H1 (cell line): Measurements from ENCODE around the gene ANKFN1. TPM values are rescaled to one million over a fixed set of nuclear protein-coding genes. Genes with fewer than 3 reads are reported as not detected.

Source experiments
- CTCF ChIA-PET: fragments of 300-600 bp; sonication (Branson Sonifier 250); formaldehyde crosslinking; loops from one replicate; lab custom pipeline; 2021; ENCODE audit not compliant: partially characterized antibody; lab: Charles Lee
- POLR2A ChIA-PET: fragments of 300-600 bp; sonication (Branson Sonifier 250); formaldehyde crosslinking; loops from one replicate; lab custom pipeline; 2021; ENCODE audit warnings: inconsistent platforms; ENCODE audit not compliant: partially characterized antibody; lab: Charles Lee
- DNase-seq, 2 experiments: peaks; one replicate each; pipeline versions ENCODE4 v3.0.0 to v3.0.0-alpha.2; 2010 to 2022; ENCODE audit warnings: low spot score in 2 of 2, low read depth in 1 of 2, mixed read lengths in 1 of 2
- FAIRE-seq: peaks from 2 replicates; lab custom pipeline; 2011; peaks lifted over from hg19 to GRCh38; lab: Jason Lieb, UNC
- H2AFZ ChIP-seq: 2 replicates; pipeline ENCODE4 v1.8.1; 2012; ENCODE audit warnings: low read length, inconsistent platforms
- H2AK5ac ChIP-seq: 2 replicates; pipeline ENCODE4 v1.6.1; 2013; ENCODE audit warnings: low read depth, low read length
- H2BK120ac ChIP-seq: replicated peaks from 2 replicates; pipeline ENCODE3; 2013; ENCODE audit warnings: low read depth, low read length, inconsistent platforms
- H2BK12ac ChIP-seq: 2 replicates; pipeline ENCODE4 v1.6.1; 2013; ENCODE audit warnings: low read depth, low read length
- H2BK15ac ChIP-seq: 2 replicates; pipeline ENCODE4 v1.6.1; 2013; ENCODE audit warnings: low read length
- H2BK20ac ChIP-seq: 2 replicates; pipeline ENCODE4 v1.6.1; 2013; ENCODE audit warnings: low read length
- H2BK5ac ChIP-seq: 2 replicates; pipeline ENCODE4 v1.6.1; 2013; ENCODE audit warnings: low read depth, low read length
- H3K14ac ChIP-seq: 2 replicates; pipeline ENCODE4 v1.6.1; 2013; ENCODE audit warnings: inconsistent platforms; ENCODE audit not compliant: insufficient read length
- H3K18ac ChIP-seq: 2 replicates; pipeline ENCODE4 v1.6.1; 2013; ENCODE audit warnings: low read length; ENCODE audit errors: extremely low read depth
- H3K23ac ChIP-seq: 2 replicates; pipeline ENCODE4 v1.6.1; 2013; ENCODE audit warnings: inconsistent platforms; ENCODE audit not compliant: insufficient read length
- H3K23me2 ChIP-seq: 2 replicates; pipeline ENCODE4 v1.6.1; 2013; ENCODE audit warnings: low read depth, low read length
- H3K27ac ChIP-seq: 2 replicates; pipeline ENCODE4 v1.6.1; 2011; ENCODE audit warnings: low read depth, low read length, inconsistent platforms
- H3K27me3 ChIP-seq, 4 experiments: replicated peaks in 1 of 4; 1 replicate in 1 of 4; 2 replicates in 3 of 4; pipeline versions ENCODE4 v1.6.1 to v1.8.1; 2011 to 2013; ENCODE audit warnings: low read length in 3 of 4, mild to moderate bottlenecking in 3 of 4, inconsistent platforms in 2 of 4, mixed read lengths in 2 of 4, moderate library complexity in 1 of 4; ENCODE audit not compliant: control insufficient read depth in 3 of 4, insufficient read depth in 3 of 4; ENCODE audit errors: extremely low read depth in 1 of 4
- H3K36me3 ChIP-seq, 4 experiments: 2 replicates each; pipeline versions ENCODE4 v1.6.1 to v1.8.1; 2011 to 2013; ENCODE audit warnings: mild to moderate bottlenecking in 4 of 4, low read length in 3 of 4, moderate library complexity in 2 of 4, control low read depth in 1 of 4, inconsistent platforms in 1 of 4; ENCODE audit not compliant: insufficient read depth in 4 of 4, control insufficient read depth in 2 of 4
- H3K4ac ChIP-seq: replicated peaks from 2 replicates; pipeline ENCODE3; 2013; ENCODE audit warnings: low read length, low read depth, mixed read lengths, inconsistent platforms; ENCODE audit not compliant: insufficient read length
- H3K4me1 ChIP-seq, 4 experiments: replicated peaks in 1 of 4; 1 replicate in 1 of 4; 2 replicates in 3 of 4; pipeline versions ENCODE4 v1.6.1 to v1.8.1; 2011 to 2013; ENCODE audit warnings: low read length in 3 of 4, inconsistent platforms in 2 of 4, mixed read lengths in 1 of 4; ENCODE audit not compliant: insufficient read depth in 4 of 4, control insufficient read depth in 3 of 4
- H3K4me2 ChIP-seq, 2 experiments: 2 replicates each; pipeline versions ENCODE4 v1.6.1 to v1.8.1; 2011 to 2013; ENCODE audit warnings: low read depth in 2 of 2, low read length in 2 of 2, control low read depth in 1 of 2, inconsistent platforms in 1 of 2, mild to moderate bottlenecking in 1 of 2; ENCODE audit not compliant: insufficient read depth in 1 of 2
- H3K4me3 ChIP-seq, 4 experiments: fragments of 200-600, 300-600 bp in 1 of 4; sonication (generic), shearing (Covaris generic), sonication (Bioruptor Twin) in 1 of 4; 2 replicates each; pipeline versions ENCODE4 v1.5.1 to v1.8.1; 2011 to 2016; ENCODE audit warnings: low read length in 4 of 4, low read depth in 3 of 4, control low read depth in 2 of 4, inconsistent platforms in 2 of 4, mild to moderate bottlenecking in 2 of 4, mixed read lengths in 1 of 4, moderate library complexity in 1 of 4; ENCODE audit not compliant: insufficient read depth in 2 of 4; ENCODE audit errors: extremely low read depth in 1 of 4
- H3K56ac ChIP-seq: replicated peaks from 2 replicates; pipeline ENCODE3; 2013; ENCODE audit warnings: low read depth, mild to moderate bottlenecking, mixed read lengths, low read length, inconsistent platforms; ENCODE audit not compliant: insufficient read length
- H3K79me1 ChIP-seq: 2 replicates; pipeline ENCODE4 v1.6.1; 2013; ENCODE audit warnings: low read depth, low read length, control low read depth
- H3K79me2 ChIP-seq, 2 experiments: 2 replicates each; pipeline versions ENCODE4 v1.6.1 to v1.8.1; 2012 to 2013; ENCODE audit warnings: low read length in 2 of 2, mild to moderate bottlenecking in 2 of 2, inconsistent platforms in 1 of 2; ENCODE audit not compliant: insufficient read depth in 2 of 2, control insufficient read depth in 1 of 2
- H3K9ac ChIP-seq, 4 experiments: replicated peaks in 1 of 4; 1 replicate in 1 of 4; 2 replicates in 3 of 4; pipeline versions ENCODE4 v1.6.1 to v1.8.1; 2011 to 2013; ENCODE audit warnings: low read depth in 3 of 4, low read length in 3 of 4, control low read depth in 2 of 4, mild to moderate bottlenecking in 2 of 4, moderate library complexity in 2 of 4, inconsistent platforms in 1 of 4; ENCODE audit errors: extremely low read depth in 1 of 4
- H3K9me3 ChIP-seq, 2 experiments: 2 replicates each; pipeline versions ENCODE4 v1.6.1 to v1.8.1; 2012 to 2013; ENCODE audit warnings: mild to moderate bottlenecking in 2 of 2, moderate library complexity in 2 of 2, control low read depth in 1 of 2, inconsistent platforms in 1 of 2, low read depth in 1 of 2, low read length in 1 of 2, mixed read lengths in 1 of 2; ENCODE audit not compliant: insufficient read depth in 2 of 2
- H4K20me1 ChIP-seq, 2 experiments: replicated peaks in 1 of 2; 2 replicates each; pipeline versions ENCODE3 to v1.8.1; 2011 to 2013; ENCODE audit warnings: inconsistent platforms in 2 of 2, low read length in 2 of 2, mild to moderate bottlenecking in 1 of 2; ENCODE audit not compliant: insufficient read depth in 2 of 2, control insufficient read depth in 1 of 2
- H4K5ac ChIP-seq: 2 replicates; pipeline ENCODE4 v1.6.1; 2013; ENCODE audit warnings: low read length, low read depth, mixed read lengths, inconsistent platforms; ENCODE audit not compliant: insufficient read length
- H4K8ac ChIP-seq: 2 replicates; pipeline ENCODE4 v1.8.0; 2013; ENCODE audit warnings: mild to moderate bottlenecking, moderate library complexity, low read length, inconsistent platforms; ENCODE audit not compliant: insufficient read depth; ENCODE audit errors: extremely low read depth
- H4K91ac ChIP-seq: replicated peaks from 2 replicates; pipeline ENCODE3; 2013; ENCODE audit warnings: low read length, mixed read lengths, inconsistent platforms; ENCODE audit not compliant: insufficient read length
- BRCA1 ChIP-seq: IDR thresholded peaks from 2 replicates; pipeline ENCODE4 v1.6.1; 2012; ENCODE audit warnings: low read depth, low read length, improper control_type of control experiment
- KDM5A ChIP-seq: fragments of 200-600 bp; IDR thresholded peaks from 2 replicates; pipeline ENCODE4 v1.7.1; 2012; ENCODE audit warnings: mild to moderate bottlenecking, low read length, inconsistent platforms, mixed read lengths
- RFX5 ChIP-seq: IDR thresholded peaks from 2 replicates; pipeline ENCODE4 v1.6.1; 2011; ENCODE audit warnings: low read depth, low read length, improper control_type of control experiment, borderline replicate concordance
- SIX5 ChIP-seq: IDR thresholded peaks from 2 replicates; pipeline ENCODE4 v1.6.1; 2011; ENCODE audit warnings: mild to moderate bottlenecking, low read depth, low read length
- SP1 ChIP-seq: IDR thresholded peaks from 2 replicates; pipeline ENCODE4 v1.6.1; 2011; ENCODE audit warnings: low read depth, low read length
- TAF1 ChIP-seq: IDR thresholded peaks from 2 replicates; pipeline ENCODE4 v1.6.1; 2011; ENCODE audit warnings: mild to moderate bottlenecking, low read depth, low read length
- TAF7 ChIP-seq: optimal IDR thresholded peaks from 2 replicates; pipeline ENCODE3; 2011; ENCODE audit warnings: low read depth, mild to moderate bottlenecking, inconsistent platforms, low read length, moderate library complexity, borderline replicate concordance
- WGBS, 2 experiments: shearing (Covaris generic) in 1 of 2; methylation state at CpG; one replicate each; pipeline versions ENCODE4 v1.1.6 to v1.1.7; 2013 to 2015; ENCODE audit warnings: low lambda C conversion rate in 2 of 2, mixed read lengths in 2 of 2, inconsistent platforms in 1 of 2, low coverage in 1 of 2, missing lambda C conversion rate in 1 of 2; ENCODE audit not compliant: insufficient replicate concordance in 2 of 2, insufficient coverage in 1 of 2, insufficient read length in 1 of 2; ENCODE audit errors: extremely low coverage in 1 of 2, missing lambda C conversion rate in 1 of 2; 5-methylcytosine and 5-hydroxymethylcytosine counted together
- polyA plus RNA-seq, 7 experiments: library from polyadenylated mRNA; depleted of rRNA in 3 of 7; stranded (reverse) in 5 of 7; unstranded in 2 of 7; fragments of >200 nt in 5 of 7; fragments of 200-250 nt in 2 of 7; gene quantifications; 1 replicate in 5 of 7; 2 replicates in 1 of 7; 4 replicates in 1 of 7; pipeline versions ENCODE4 v1.2.1 to v1.2.3, GENCODE V29; 2011 to 2013; ENCODE audit warnings: missing spikeins in 2 of 7, mixed read lengths in 2 of 7
- total RNA-seq: library from RNA; stranded (reverse); fragmentation: NEBNext Ultra II Directional; extraction: Animal tissue kit (Norgen Biotek cat#: 25700); gene quantifications from 2 replicates; pipeline ENCODE4 v1.2.1, GENCODE V29; 2021
- TF ChIP-seq, protein P1 (sequence below): IDR thresholded peaks from 2 replicates; pipeline ENCODE4 v1.6.1; 2012; ENCODE audit warnings: inconsistent platforms

Gene ANKFN1
- total and polyA plus RNA-seq, 2 of the 8 experiments (the other 6 are each of a cell fraction or from before 2014, with no cell fraction given), result not detected

DNA sequence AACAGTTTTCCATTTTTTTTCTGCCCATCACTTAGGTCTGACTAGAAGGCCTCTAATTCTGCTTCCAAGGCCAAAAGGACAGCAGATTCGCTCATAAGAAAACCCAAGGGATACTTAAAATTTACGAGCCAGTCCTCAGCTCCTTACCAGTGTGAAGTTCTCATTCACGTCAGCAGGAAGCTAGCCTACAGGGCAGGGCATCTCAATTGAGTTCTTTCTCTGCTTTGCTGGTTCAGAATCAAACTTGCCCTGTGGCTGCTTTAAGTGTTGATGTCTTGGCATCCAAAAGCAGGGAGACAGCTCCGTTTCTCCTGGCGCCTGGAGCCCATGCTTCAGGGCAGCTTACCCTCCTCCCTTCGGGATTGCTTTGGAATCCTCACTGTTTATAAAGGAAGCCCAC, 136.0 kb downstream of the ANKFN1 start:
- H2BK20ac ChIP-seq, result no peak overlapping the region
- no peak overlapping the region for H3K4me3 ChIP-seq
- TF ChIP-seq KDM5A, result no peak
- TF ChIP-seq TAF7, result no peak
- TF ChIP-seq SIX5, result no peak
- TF ChIP-seq, protein P1, sequence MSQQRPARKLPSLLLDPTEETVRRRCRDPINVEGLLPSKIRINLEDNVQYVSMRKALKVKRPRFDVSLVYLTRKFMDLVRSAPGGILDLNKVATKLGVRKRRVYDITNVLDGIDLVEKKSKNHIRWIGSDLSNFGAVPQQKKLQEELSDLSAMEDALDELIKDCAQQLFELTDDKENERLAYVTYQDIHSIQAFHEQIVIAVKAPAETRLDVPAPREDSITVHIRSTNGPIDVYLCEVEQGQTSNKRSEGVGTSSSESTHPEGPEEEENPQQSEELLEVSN, result no peak
- no peak for TF ChIP-seq RFX5
- no peak for TF ChIP-seq BRCA1
- no peak for TF ChIP-seq SP1
- TF ChIP-seq TAF1, result no peak
- no peaks in the 10 kb centered on the region for H3K9me3 ChIP-seq
- FAIRE-seq (no peak), DNase-seq (no peak)
- no peaks in the 10 kb centered on the region for H3K23me2 ChIP-seq
- no peaks in the 10 kb centered on the region for H3K4me1 ChIP-seq
- ChIA-PET CTCF (interaction anchor here (1.1 to 1.5 kb wide), 4 partner anchors 10 to 175 kb away, joined by 3 to 4 read pairs (median 4); no protein-coding TSS in a partner anchor), POLR2A (no interaction called here)
- no peaks in the 10 kb centered on the region for H4K20me1 ChIP-seq
- H3K4ac ChIP-seq, result no peak overlapping the region
- H4K8ac ChIP-seq, result no peak overlapping the region
- no peak overlapping the region; the same call in 1 of the 2 replicates for H2AFZ ChIP-seq
- no peak overlapping the region for H3K4me2 ChIP-seq
- no peak overlapping the region for H3K27ac ChIP-seq
- no peaks in the 10 kb centered on the region for H3K27me3 ChIP-seq
- no peak overlapping the region for H2BK120ac ChIP-seq
- no peak overlapping the region for H3K14ac ChIP-seq
- H3K23ac ChIP-seq, result no peak overlapping the region
- no peaks in the 10 kb centered on the region for H3K36me3 ChIP-seq
- no peak overlapping the region for H4K5ac ChIP-seq
- H2BK15ac ChIP-seq, result no peak overlapping the region
- H2BK5ac ChIP-seq, result no peak overlapping the region
- H4K91ac ChIP-seq, result no peak overlapping the region
- no peak overlapping the region for H2BK12ac ChIP-seq
- no peak overlapping the region for H3K9ac ChIP-seq
- no peak overlapping the region for H2AK5ac ChIP-seq
- no peaks in the 10 kb centered on the region for H3K79me1 ChIP-seq
- H3K56ac ChIP-seq, result no peak overlapping the region
- 91% methylated on average over 6 of the region's 6 CpGs; no CpG with 5 or more reads in 1 of the 2 experiments for WGBS, 2 experiments
- no peaks in the 10 kb centered on the region for H3K79me2 ChIP-seq
- no peak overlapping the region for H3K18ac ChIP-seq
